ENCODE measurements around the gene CTTNBP2.

GRCh38 chr7:117876761-117877160 is 3.5 kb upstream of the CTTNBP2 start:
- no peak for TF ChIP-seq GATA3 (IDR thresholded peaks at IDR 0.05; ENCODE audit: low read depth, low read length)
- no peak for TF ChIP-seq GATA2 (IDR thresholded peaks at IDR 0.05; ENCODE audit: low read depth, low read length)

All from SH-SY5Y (cell line).